SU-DHL-6 (cell line): ENCODE measurements around the gene FBXO41.

Source experiments
- H2AFZ ChIP-seq: fragments of 200-600 bp; sonication (generic); 2 replicates; pipeline ENCODE4 v1.6.1; 2014; ENCODE audit warnings: low read depth, mild to moderate bottlenecking, moderate library complexity, mixed read lengths, antibody characterized with exemption, low read length; ENCODE audit not compliant: severe bottlenecking
- H3F3A ChIP-seq: fragments of 200-600 bp; shearing (Covaris generic); 2 replicates; pipeline ENCODE4 v1.6.0; 2016; ENCODE audit warnings: antibody characterized with exemption, mild to moderate bottlenecking; ENCODE audit not compliant: insufficient read depth
- H3K27ac ChIP-seq: fragments of 200-600 bp; sonication (generic); 2 replicates; pipeline ENCODE4 v1.5.1; 2016; ENCODE audit warnings: low read depth, mild to moderate bottlenecking, low read length, moderate library complexity, mixed read lengths
- H3K27me3 ChIP-seq: fragments of 200-600 bp; sonication (generic), shearing (Covaris generic); 2 replicates; pipeline ENCODE4 v1.6.0; 2014; ENCODE audit warnings: mild to moderate bottlenecking, low read length
- H3K36me3 ChIP-seq: fragments of 200-600 bp; sonication (generic); 2 replicates; pipeline ENCODE4 v1.6.1; 2014; ENCODE audit warnings: mild to moderate bottlenecking, low read length, mixed read lengths
- H3K4me2 ChIP-seq: fragments of 300-600, 200-600 bp; shearing (Covaris generic), sonication (generic); 2 replicates; pipeline ENCODE4 v1.6.0; 2014; ENCODE audit warnings: low read length, low read depth, mild to moderate bottlenecking; ENCODE audit not compliant: poor library complexity, severe bottlenecking
- H3K4me3 ChIP-seq: fragments of 200-600 bp; sonication (generic); 2 replicates; pipeline ENCODE4 v1.5.1; 2014; ENCODE audit warnings: antibody characterized with exemption, low read length, mild to moderate bottlenecking, mixed read lengths; ENCODE audit not compliant: insufficient read depth, poor library complexity, severe bottlenecking
- H3K79me2 ChIP-seq: fragments of 200-600 bp; sonication (generic); 2 replicates; pipeline ENCODE4 v1.6.1; 2014; ENCODE audit warnings: mild to moderate bottlenecking, low read length, moderate library complexity; ENCODE audit not compliant: insufficient read depth
- H3K9ac ChIP-seq: fragments of 200-600 bp; sonication (generic); 2 replicates; pipeline ENCODE4 v1.7.0; 2014; ENCODE audit warnings: mild to moderate bottlenecking, low read length
- H3K9me2 ChIP-seq: fragments of 200-600 bp; sonication (generic); replicated peaks from 2 replicates; pipeline ENCODE4 v1.6.1; 2014; ENCODE audit warnings: low read length; ENCODE audit not compliant: insufficient read depth
- H3K9me3 ChIP-seq: fragments of 200-600 bp; sonication (generic); 2 replicates; pipeline ENCODE4 v1.6.1; 2014; ENCODE audit warnings: low read length, mixed read lengths; ENCODE audit not compliant: insufficient read depth
- H4K20me1 ChIP-seq: fragments of 200-600 bp; sonication (generic); 2 replicates; pipeline ENCODE4 v1.6.1; 2014; ENCODE audit warnings: low read depth, mild to moderate bottlenecking, antibody characterized with exemption, low read length, moderate library complexity, mixed read lengths
- CTCF ChIP-seq: fragments of 200-600 bp; sonication (generic); IDR thresholded peaks from one replicate; pipeline ENCODE4 v1.5.1; 2017; ENCODE audit warnings: antibody characterized with exemption, mild to moderate bottlenecking, low read length, moderate library complexity; ENCODE audit not compliant: insufficient read depth, poor library complexity, severe bottlenecking
- EZH2phosphoT487 ChIP-seq: fragments of 200-600 bp; sonication (generic), shearing (Covaris generic); conservative IDR thresholded peaks from 2 replicates; pipeline ENCODE4 v1.6.1; 2018; ENCODE audit warnings: mild to moderate bottlenecking, antibody characterized with exemption, low read length, moderate library complexity, mixed read lengths

Gene FBXO41

GRCh38 chr2:73250872-73251846 lies 33.1 kb downstream of the FBXO41 start:
- Histone ChIP-seq H3K27me3 (no peaks in the 10 kb centered on the region), H3K36me3 (peaks cover 29% of the 10 kb centered on the region), H3K79me2 (peaks cover 13% of the 10 kb centered on the region; the same call in 1 of the 2 replicates), H2AFZ (no peak overlapping the region), H4K20me1 (no peaks in the 10 kb centered on the region; the same call in 1 of the 2 replicates), H3K4me2 (no peak overlapping the region), H3K9me2 (no peaks in the 10 kb centered on the region), H3K27ac (no peak overlapping the region), H3K4me3 (no peak overlapping the region), H3F3A (peaks cover 20% of the 10 kb centered on the region), H3K9me3 (no peaks in the 10 kb centered on the region), H3K9ac (no peak overlapping the region)
- no peak for TF ChIP-seq CTCF
- no peak for TF ChIP-seq EZH2phosphoT487

GRCh38 chr2:73249636-73250035 lies 34.6 kb downstream of the FBXO41 start:
- Histone ChIP-seq H3K79me2 (peaks cover 13% of the 10 kb centered on the region; the same call in 1 of the 2 replicates), H3K9me2 (no peaks in the 10 kb centered on the region), H3K36me3 (peaks cover 39% of the 10 kb centered on the region), H3F3A (peaks cover 20% of the 10 kb centered on the region), H2AFZ (no peak overlapping the region), H3K9me3 (no peaks in the 10 kb centered on the region), H3K4me3 (no peak overlapping the region), H3K27me3 (no peaks in the 10 kb centered on the region), H3K9ac (no peak overlapping the region), H3K27ac (no peak overlapping the region), H3K4me2 (no peak overlapping the region), H4K20me1 (no peaks in the 10 kb centered on the region; the same call in 1 of the 2 replicates)
- TF ChIP-seq EZH2phosphoT487: no peak
- no peak for TF ChIP-seq CTCF

- H3K79me2 ChIP-seq: peaks cover 34% of the 10 kb centered on the region; the same call in 1 of the 2 replicates
- no peak for TF ChIP-seq EZH2phosphoT487
- TF ChIP-seq CTCF: no peak
- H2AFZ ChIP-seq: no peak overlapping the region
- H3K27ac ChIP-seq: no peak overlapping the region
- no peak overlapping the region for H3K4me3 ChIP-seq
- H3K36me3 ChIP-seq: peaks cover 48% of the 10 kb centered on the region
- no peaks in the 10 kb centered on the region for H3K27me3 ChIP-seq
- H3K9ac ChIP-seq: no peak overlapping the region
- 0 out of 2 replicates have a peak, but pooled peaks cover 8% of the 10 kb centered on the region for H4K20me1 ChIP-seq
- no peaks in the 10 kb centered on the region for H3F3A ChIP-seq
- H3K4me2 ChIP-seq: no peak overlapping the region
- no peaks in the 10 kb centered on the region for H3K9me3 ChIP-seq
- no peaks in the 10 kb centered on the region for H3K9me2 ChIP-seq
Measured at GRCh38 chr2:73246850-73247249, 37.4 kb downstream of the FBXO41 start.
